Stomach (tissue), 19 donors: Measurements from ENCODE around the gene TMPRSS12. TPM values are rescaled to one million over a fixed set of nuclear protein-coding genes. Genes with fewer than 3 reads are reported as not detected.
"Not testable (repeated sequence)": the region's sequence is repeated elsewhere in the genome, so short reads cannot be mapped to it uniquely, and the experiment has no call there.

Experiments
- DNase-seq, 2 donors: peaks; one replicate each; pipeline versions ENCODE4 v3.0.0 to v3.0.0-alpha.2; 2013 to 2019
- H3K27ac ChIP-seq, 5 donors: fragments of 200-600 bp in 4 of 5; sonication (generic) in 4 of 5; one replicate each; pipeline ENCODE4 v1.5.1; 2013 to 2019; ENCODE audit warnings: mild to moderate bottlenecking in 1 of 5, moderate library complexity in 1 of 5
- H3K27me3 ChIP-seq, 3 donors: fragments of 200-600 bp; sonication (generic); one replicate each; pipeline ENCODE4 v1.5.1; 2017 to 2019; ENCODE audit warnings: mixed run types in 1 of 3
- H3K36me3 ChIP-seq, 4 donors: fragments of 200-600 bp; sonication (generic); 1 replicate in 3 of 4; 2 replicates in 1 of 4; pipeline ENCODE4 v1.5.1; 2016 to 2019
- H3K4me1 ChIP-seq, 4 donors: fragments of 200-600 bp; sonication (generic); one replicate each; pipeline ENCODE4 v1.5.1; 2016 to 2019
- H3K4me3 ChIP-seq, 4 donors: fragments of 200-600 bp; sonication (generic) in 3 of 4; one replicate each; pipeline ENCODE4 v1.5.1; 2016 to 2019; ENCODE audit warnings: mild to moderate bottlenecking in 1 of 4
- H3K9me3 ChIP-seq, 4 donors: fragments of 200-600 bp; sonication (generic); one replicate each; pipeline ENCODE4 v1.5.1; 2016 to 2019
- CTCF ChIP-seq, 7 experiments: fragments of 450-650 bp in 4 of 7; fragments of 200-600 bp in 3 of 7; sonication (generic) in 3 of 7; IDR thresholded peaks; one replicate each; pipeline ENCODE4 v1.5.1; 2016 to 2019; ENCODE audit warnings: antibody characterized with exemption in 7 of 7, control low read depth in 2 of 7, mild to moderate bottlenecking in 1 of 7
- EP300 ChIP-seq: sonication (generic); formaldehyde crosslinking; IDR thresholded peaks from one replicate; pipeline ENCODE4 v1.6.1; 2017; ENCODE audit warnings: antibody characterized with exemption
- POLR2A ChIP-seq, 4 donors: fragments of 450-650 bp; IDR thresholded peaks; one replicate each; pipeline ENCODE4 v1.6.1; 2016; ENCODE audit warnings: antibody characterized with exemption in 4 of 4, control low read depth in 2 of 4, mild to moderate bottlenecking in 1 of 4, moderate library complexity in 1 of 4
- POLR2AphosphoS5 ChIP-seq, 3 donors: sonication (generic); formaldehyde crosslinking; IDR thresholded peaks; one replicate each; pipeline ENCODE4 v1.6.1; 2016; ENCODE audit warnings: antibody characterized with exemption in 3 of 3
- WGBS, 5 donors: extraction: QIAGEN DNeasy Blood & Tissue Kit in 3 of 5; methylation state at CpG; one replicate each; pipeline versions ENCODE4 v1.1.5 to v1.1.7; 2013 to 2018; 5-methylcytosine and 5-hydroxymethylcytosine counted together
- intact Hi-C: fragments of 100-400 bp; cut with DNase I; formaldehyde crosslinking; loops from one replicate; pipeline ENCODE4 v1.15.1; 2023; ENCODE audit warnings: low total_unique reads
- long read RNA-seq, 10 donors: transcript quantifications; one replicate each; lab custom pipeline, GENCODE V29; 2026
- polyA plus RNA-seq, 3 donors: library from polyadenylated mRNA; stranded (reverse); fragments of 200-250 nt; gene quantifications; one replicate each; pipeline ENCODE4 v1.2.3, GENCODE V29; 2013
- total RNA-seq, 5 donors: library from RNA; depleted of rRNA; stranded (reverse); fragments of >200 nt; gene quantifications; one replicate each; pipeline versions ENCODE4 v1.1.0 to v1.2.3, GENCODE V29; 2014 to 2016
- donor health status: healthy with polysubstance abuse.
- donor health status: Bipolar disorder and iron deficiency.
- donor health status: healthy.

Gene TMPRSS12
- not detected for total RNA-seq
- not detected for polyA plus RNA-seq
- long read RNA-seq, donor 1, result 0 reads
- long read RNA-seq, donor 2, result 0 reads
- long read RNA-seq, donor 3, result 0 reads
- long read RNA-seq, donor 4, result 0 reads
- long read RNA-seq, donor 5, result 0 reads
- long read RNA-seq, donor 6, result 0 reads
- long read RNA-seq, donor 7, result 0 reads
- long read RNA-seq, donor 8, result 0 reads
- long read RNA-seq, donor 9, result 0 reads
- long read RNA-seq, donor 10, result 0 reads

GRCh38 chr12:50842637-50843493 is at the start of gene TMPRSS12:
Gene TMPRSS12 (plus strand): TSS chr12:50842926. CDS start chr12:50842965, 39 bp downstream.
- H3K4me3 ChIP-seq, result peak within 1 kb of the TSS; percentile 17 to 28 (median 25)
- TF ChIP-seq EP300, result no peak
- TF ChIP-seq CTCF (IDR thresholded peaks at IDR 0.05), result no peak
- TF ChIP-seq POLR2A (IDR thresholded peaks at IDR 0.05), result no peak
- no peak for TF ChIP-seq POLR2AphosphoS5 (IDR thresholded peaks at IDR 0.05)
- peak in 1 of 2 donors; percentile 71 for DNase-seq
- peaks cover 0 to 8% (median 0%) of the 10 kb centered on the region in 3 donors for H3K27me3 ChIP-seq
- intact Hi-C loops, result no loop called here
- peaks cover 0 to 4% (median 0%) of the 10 kb centered on the region in 4 donors for H3K4me1 ChIP-seq
- whole genome bisulfite sequencing, 5 donors, result 38 to 47% (median 46%) methylated on average over 36 of the region's 36 CpGs
- H3K36me3 ChIP-seq, result no peaks in the 10 kb centered on the region
- H3K9me3 ChIP-seq, result peaks cover 0 to 9% (median 0%) of the 10 kb centered on the region in 4 donors
- no peak within 1 kb of the TSS for H3K27ac ChIP-seq

- H3K27ac ChIP-seq, result no peak overlapping the region
- H3K4me1 ChIP-seq, result no peaks in the 10 kb centered on the region
- H3K27me3 ChIP-seq, result no peaks in the 10 kb centered on the region
- intact Hi-C loops, result no loop called here
- peaks cover 0 to 20% (median 11%) of the 10 kb centered on the region in 4 donors for H3K9me3 ChIP-seq
- H3K4me3 ChIP-seq, result no peak overlapping the region
- peaks cover 16 to 64% (median 60%) of the 10 kb centered on the region in 4 donors for H3K36me3 ChIP-seq
- no peak for DNase-seq
- WGBS, 5 donors, result 95 to 99% (median 97%) methylated on average over 2 of the region's 2 CpGs
- TF ChIP-seq POLR2AphosphoS5 (IDR thresholded peaks at IDR 0.05), result no peak
- no peak for TF ChIP-seq POLR2A (IDR thresholded peaks at IDR 0.05)
- TF ChIP-seq CTCF (IDR thresholded peaks at IDR 0.05), result no peak
- no peak for TF ChIP-seq EP300
Measured at GRCh38 chr12:50799908-50800307, 42.8 kb upstream of the TMPRSS12 start.

- 88 to 97% (median 95%) methylated on average over 2 of the region's 2 CpGs for WGBS, 5 donors
- no peak for DNase-seq
- no peaks in the 10 kb centered on the region for H3K4me1 ChIP-seq
- TF ChIP-seq CTCF (IDR thresholded peaks at IDR 0.05), result no peak
- H3K27ac ChIP-seq, result no peak overlapping the region
- intact Hi-C loops, result no loop called here
- H3K9me3 ChIP-seq, result peaks cover 0 to 20% (median 11%) of the 10 kb centered on the region in 4 donors
- H3K36me3 ChIP-seq, result peaks cover 12 to 38% (median 32%) of the 10 kb centered on the region in 4 donors
- H3K27me3 ChIP-seq, result no peaks in the 10 kb centered on the region
- H3K4me3 ChIP-seq, result no peak overlapping the region
Measured at GRCh38 chr12:50803230-50803875, 39.4 kb upstream of the TMPRSS12 start.

GRCh38 chr12:50806176-50806575 is 36.5 kb upstream of the TMPRSS12 start:
- Histone ChIP-seq H3K27ac (peak overlapping the region in 1 of 5 donors; percentile 17), H3K27me3 (no peaks in the 10 kb centered on the region), H3K4me1 (no peaks in the 10 kb centered on the region), H3K36me3 (peaks cover 19 to 38% (median 32%) of the 10 kb centered on the region in 4 donors), H3K4me3 (no peak overlapping the region), H3K9me3 (no peaks in the 10 kb centered on the region)
- intact Hi-C loops, result no loop called here
- WGBS, 5 donors, result 90 to 96% (median 94%) methylated on average over 4 of the region's 4 CpGs
- no peak for TF ChIP-seq POLR2AphosphoS5 (IDR thresholded peaks at IDR 0.05)
- no peak for TF ChIP-seq CTCF (IDR thresholded peaks at IDR 0.05)
- TF ChIP-seq EP300, result no peak
- no peak for TF ChIP-seq POLR2A (IDR thresholded peaks at IDR 0.05)
- DNase-seq, result no peak

GRCh38 chr12:50809131-50809530 is 33.6 kb upstream of the TMPRSS12 start:
- H3K27ac ChIP-seq, H3K4me3 ChIP-seq, H3K27me3 ChIP-seq, intact Hi-C loops, H3K4me1 ChIP-seq, DNase-seq, H3K9me3 ChIP-seq: not testable (repeated sequence)
- peaks cover 30 to 62% (median 56%) of the 10 kb centered on the region in 4 donors for H3K36me3 ChIP-seq
- WGBS, 5 donors, result 92 to 98% (median 96%) methylated on average over 4 of the region's 4 CpGs

GRCh38 chr12:50814921-50815320 is 27.8 kb upstream of the TMPRSS12 start:
- H3K4me1 ChIP-seq, intact Hi-C loops, H3K27ac ChIP-seq, H3K27me3 ChIP-seq, DNase-seq, H3K9me3 ChIP-seq, H3K4me3 ChIP-seq: not testable (repeated sequence)
- WGBS, 5 donors, result 78 to 97% (median 95%) methylated on average over 7 of the region's 7 CpGs
- peaks cover 44 to 99% (median 94%) of the 10 kb centered on the region in 4 donors for H3K36me3 ChIP-seq
